Mesothelial cell of epicardium (in vitro differentiated cells): ENCODE measurements around the gene TMPRSS15. TPM values are rescaled to one million over a fixed set of nuclear protein-coding genes. Genes with fewer than 3 reads are reported as not detected.

Experiments used
- DNase-seq, 2 experiments: peaks; one replicate each; pipeline ENCODE4 v3.0.0; 2021; ENCODE audit warnings: low spot score in 2 of 2; ENCODE audit not compliant: unreplicated experiment in 2 of 2
- H3K27ac Mint-ChIP-seq: 2 replicates; pipeline ENCODE4 v1.8.0; 2021; ENCODE audit warnings: mixed read lengths
- H3K27me3 Mint-ChIP-seq: 2 replicates; pipeline ENCODE4 v1.8.0; 2021; ENCODE audit warnings: low read depth, mixed read lengths
- H3K36me3 Mint-ChIP-seq: 2 replicates; pipeline ENCODE4 v1.8.0; 2021; ENCODE audit warnings: mixed read lengths
- H3K4me1 Mint-ChIP-seq: 2 replicates; pipeline ENCODE4 v1.8.0; 2021; ENCODE audit warnings: mixed read lengths
- H3K4me3 Mint-ChIP-seq: 2 replicates; pipeline ENCODE4 v1.8.0; 2021; ENCODE audit warnings: mild to moderate bottlenecking, moderate library complexity, mixed read lengths
- H3K9me3 Mint-ChIP-seq: 2 replicates; pipeline ENCODE4 v1.8.0; 2021; ENCODE audit warnings: mixed read lengths
- total RNA-seq: library from RNA; stranded (reverse); gene quantifications from 3 replicates; pipeline ENCODE4 v1.2.1, GENCODE V29; 2021
- TF ChIP-seq, protein P1 (sequence below): fragments of 200-600 bp; sonication (generic); IDR thresholded peaks from one replicate; pipeline ENCODE4 v1.5.0; 2021; ENCODE audit warnings: antibody characterized with exemption; ENCODE audit not compliant: unreplicated experiment

Gene TMPRSS15
- total RNA-seq, 1 donor from 2014 or later = 0.80 TPM

DNA sequence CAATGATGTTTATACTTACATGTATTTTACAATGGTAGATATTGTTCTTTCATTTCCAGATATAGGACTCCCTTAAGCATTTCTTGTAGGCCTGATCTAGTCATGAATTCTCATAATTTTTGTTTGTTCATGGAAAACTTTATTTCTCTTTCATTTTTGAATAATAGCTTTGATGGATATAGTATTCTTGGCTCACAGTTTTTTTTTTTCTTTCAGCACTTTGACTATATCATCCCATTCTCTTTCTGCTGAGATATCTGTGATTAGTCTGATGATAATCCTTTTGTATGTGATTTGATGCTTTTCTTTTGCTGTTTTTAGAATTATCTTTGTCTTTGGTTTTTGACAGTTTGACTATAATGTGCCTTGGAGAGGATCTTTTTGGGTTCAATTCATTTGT is 183.1 kb downstream of the TMPRSS15 start:
- TF ChIP-seq, protein P1, sequence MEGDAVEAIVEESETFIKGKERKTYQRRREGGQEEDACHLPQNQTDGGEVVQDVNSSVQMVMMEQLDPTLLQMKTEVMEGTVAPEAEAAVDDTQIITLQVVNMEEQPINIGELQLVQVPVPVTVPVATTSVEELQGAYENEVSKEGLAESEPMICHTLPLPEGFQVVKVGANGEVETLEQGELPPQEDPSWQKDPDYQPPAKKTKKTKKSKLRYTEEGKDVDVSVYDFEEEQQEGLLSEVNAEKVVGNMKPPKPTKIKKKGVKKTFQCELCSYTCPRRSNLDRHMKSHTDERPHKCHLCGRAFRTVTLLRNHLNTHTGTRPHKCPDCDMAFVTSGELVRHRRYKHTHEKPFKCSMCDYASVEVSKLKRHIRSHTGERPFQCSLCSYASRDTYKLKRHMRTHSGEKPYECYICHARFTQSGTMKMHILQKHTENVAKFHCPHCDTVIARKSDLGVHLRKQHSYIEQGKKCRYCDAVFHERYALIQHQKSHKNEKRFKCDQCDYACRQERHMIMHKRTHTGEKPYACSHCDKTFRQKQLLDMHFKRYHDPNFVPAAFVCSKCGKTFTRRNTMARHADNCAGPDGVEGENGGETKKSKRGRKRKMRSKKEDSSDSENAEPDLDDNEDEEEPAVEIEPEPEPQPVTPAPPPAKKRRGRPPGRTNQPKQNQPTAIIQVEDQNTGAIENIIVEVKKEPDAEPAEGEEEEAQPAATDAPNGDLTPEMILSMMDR = no peak
- Mint-ChIP-seq H3K27ac (no peak overlapping the region), H3K4me1 (no peaks in the 10 kb centered on the region), H3K4me3 (no peak overlapping the region), H3K36me3 (no peaks in the 10 kb centered on the region), H3K9me3 (peaks cover 23% of the 10 kb centered on the region), H3K27me3 (no peaks in the 10 kb centered on the region)
- DNase-seq = no peak

Other genes starting within 250 kb of the TMPRSS15 start
- gene CHODL, start 159.0 kb downstream of the TMPRSS15 start, total RNA-seq = 0.72 to 0.95 TPM (median 0.90 TPM) in 3 replicates